ENCODE measurements around the gene RASGRF1. TPM values are rescaled to one million over a fixed set of nuclear protein-coding genes. Genes with fewer than 3 reads are reported as not detected.

RASGRF1 gene
- total RNA-seq, 5 donors from 2014 or later (not counting 1 experiment from before 2014, with no cell fraction given): 0.09 to 0.49 (median 0.22) TPM; not detected in 2

- 58% methylated on average over 11 of the region's 17 CpGs for WGBS (ENCODE audit: insufficient coverage)
- ATAC-seq (replicated peaks in 1 of 4) (no peak), DNase-seq (no peak)
- H3K27ac Mint-ChIP-seq: no peak overlapping the region
- peaks cover 0 to 7% of the 10 kb centered on the region in 2 donors for H3K27me3 Mint-ChIP-seq
- H3K4me3 Mint-ChIP-seq: no peak overlapping the region
- Histone ChIP-seq H3K9me3 (no peaks in the 10 kb centered on the region), H3K27me3 (replicated peaks in 1 of 2; ENCODE audit: control insufficient read depth in 2 of 2, extremely low read depth in 1 of 2, insufficient read depth in 2 of 2, low read length in 1 of 2) (peaks cover 0 to 19% of the 10 kb centered on the region in 2 experiments), H3K27ac (ENCODE audit: low read length) (no peak overlapping the region), H3K36me3 (ENCODE audit: control insufficient read depth in 2 of 2, extremely low read depth in 1 of 2, insufficient read depth in 1 of 2, low read length in 1 of 2) (no peaks in the 10 kb centered on the region), H3K4me3 (ENCODE audit: control insufficient read depth in 1 of 2, extremely low read depth in 1 of 2, low read length in 1 of 2) (no peak overlapping the region), H3K4me1 (ENCODE audit: control insufficient read depth in 1 of 2, extremely low read depth in 1 of 2, insufficient read depth in 2 of 2, low read length in 2 of 2) (no peaks in the 10 kb centered on the region)
- no peaks in the 10 kb centered on the region for H3K4me1 Mint-ChIP-seq
- ChIA-PET CTCF (no interaction called here), POLR2A (no interaction called here)
- H3K9me3 Mint-ChIP-seq: no peaks in the 10 kb centered on the region
- no peaks in the 10 kb centered on the region for H3K36me3 Mint-ChIP-seq
Measured at GRCh38 chr15:78992416-78993256, 97.9 kb downstream of the RASGRF1 start.

- H3K27me3 ChIP-seq (replicated peaks in 1 of 2; ENCODE audit: control insufficient read depth in 2 of 2, extremely low read depth in 1 of 2, insufficient read depth in 2 of 2, low read length in 1 of 2): peaks cover 0 to 20% of the 10 kb centered on the region in 2 experiments
- no peaks in the 10 kb centered on the region for H3K9me3 Mint-ChIP-seq
- no peak overlapping the region for H3K4me3 Mint-ChIP-seq
- ChIA-PET CTCF (interaction anchor here in 1 of 2 donors (0.6 kb wide), 1 partner anchor 883 kb away, joined by 4 read pairs; no protein-coding TSS in a partner anchor), POLR2A (no interaction called here)
- 87% methylated on average over 14 of the region's 15 CpGs for WGBS (ENCODE audit: insufficient coverage)
- H3K4me3 ChIP-seq (ENCODE audit: control insufficient read depth in 1 of 2, extremely low read depth in 1 of 2, low read length in 1 of 2): no peak overlapping the region
- H3K27ac Mint-ChIP-seq: no peak overlapping the region
- H3K27me3 Mint-ChIP-seq: peaks cover 0 to 7% of the 10 kb centered on the region in 2 donors
- H3K36me3 ChIP-seq (ENCODE audit: control insufficient read depth in 2 of 2, extremely low read depth in 1 of 2, insufficient read depth in 1 of 2, low read length in 1 of 2): no peaks in the 10 kb centered on the region
- no peaks in the 10 kb centered on the region for H3K36me3 Mint-ChIP-seq
- no peaks in the 10 kb centered on the region for H3K4me1 ChIP-seq (ENCODE audit: control insufficient read depth in 1 of 2, extremely low read depth in 1 of 2, insufficient read depth in 2 of 2, low read length in 2 of 2)
- DNase-seq (no peak), ATAC-seq (replicated peaks in 1 of 4) (no peak)
- no peaks in the 10 kb centered on the region for H3K4me1 Mint-ChIP-seq
- H3K9me3 ChIP-seq: no peaks in the 10 kb centered on the region
- H3K27ac ChIP-seq (ENCODE audit: low read length): no peak overlapping the region
Measured at GRCh38 chr15:78991879-78992278, 98.7 kb downstream of the RASGRF1 start.

GRCh38 chr15:78991476-78991875, 99.1 kb downstream of the RASGRF1 start:
- peaks cover 0 to 7% of the 10 kb centered on the region in 2 donors for H3K27me3 Mint-ChIP-seq
- no peak overlapping the region for H3K4me3 Mint-ChIP-seq

GRCh38 chr15:78990278-78990677, 100.3 kb downstream of the RASGRF1 start:
- H3K4me3 Mint-ChIP-seq: no peak overlapping the region
- no peak overlapping the region for H3K4me3 ChIP-seq (ENCODE audit: control insufficient read depth in 1 of 2, extremely low read depth in 1 of 2, low read length in 1 of 2)
- H3K4me1 Mint-ChIP-seq: no peaks in the 10 kb centered on the region
- no peak overlapping the region for H3K27ac Mint-ChIP-seq
- no CpG with 5 or more reads among the region's 1 CpG for WGBS (ENCODE audit: insufficient coverage)
- no peaks in the 10 kb centered on the region for H3K36me3 ChIP-seq (ENCODE audit: control insufficient read depth in 2 of 2, extremely low read depth in 1 of 2, insufficient read depth in 1 of 2, low read length in 1 of 2)
- no peaks in the 10 kb centered on the region for H3K4me1 ChIP-seq (ENCODE audit: control insufficient read depth in 1 of 2, extremely low read depth in 1 of 2, insufficient read depth in 2 of 2, low read length in 2 of 2)
- CTCF ChIA-PET: no interaction called here
- DNase-seq (no peak), ATAC-seq (replicated peaks in 1 of 4) (no peak)
- H3K9me3 ChIP-seq: no peaks in the 10 kb centered on the region
- H3K27ac ChIP-seq (ENCODE audit: low read length): no peak overlapping the region
- H3K27me3 Mint-ChIP-seq: peaks cover 0 to 5% of the 10 kb centered on the region in 2 donors
- H3K36me3 Mint-ChIP-seq: no peaks in the 10 kb centered on the region
- no peaks in the 10 kb centered on the region for H3K9me3 Mint-ChIP-seq
- POLR2A ChIA-PET: no interaction called here
- H3K27me3 ChIP-seq (replicated peaks in 1 of 2; ENCODE audit: control insufficient read depth in 2 of 2, extremely low read depth in 1 of 2, insufficient read depth in 2 of 2, low read length in 1 of 2): peaks cover 0 to 18% of the 10 kb centered on the region in 2 experiments

More at GRCh38 chr15:78991476-78991875, 99.1 kb downstream of the RASGRF1 start:
- 90% methylated on average over 6 of the region's 10 CpGs for WGBS (ENCODE audit: insufficient coverage)
- Histone ChIP-seq H3K36me3 (ENCODE audit: control insufficient read depth in 2 of 2, extremely low read depth in 1 of 2, insufficient read depth in 1 of 2, low read length in 1 of 2) (no peaks in the 10 kb centered on the region), H3K27me3 (replicated peaks in 1 of 2; ENCODE audit: control insufficient read depth in 2 of 2, extremely low read depth in 1 of 2, insufficient read depth in 2 of 2, low read length in 1 of 2) (peaks cover 0 to 20% of the 10 kb centered on the region in 2 experiments), H3K9me3 (no peaks in the 10 kb centered on the region), H3K4me1 (ENCODE audit: control insufficient read depth in 1 of 2, extremely low read depth in 1 of 2, insufficient read depth in 2 of 2, low read length in 2 of 2) (no peaks in the 10 kb centered on the region), H3K27ac (ENCODE audit: low read length) (no peak overlapping the region), H3K4me3 (ENCODE audit: control insufficient read depth in 1 of 2, extremely low read depth in 1 of 2, low read length in 1 of 2) (no peak overlapping the region)
- Mint-ChIP-seq H3K4me1 (no peaks in the 10 kb centered on the region), H3K36me3 (no peaks in the 10 kb centered on the region), H3K27ac (no peak overlapping the region), H3K9me3 (no peaks in the 10 kb centered on the region)
- CTCF ChIA-PET: interaction anchor here in 1 of 2 donors (0.6 kb wide), 1 partner anchor 882 kb away, joined by 4 read pairs; no protein-coding TSS in a partner anchor
- no peak for DNase-seq
- POLR2A ChIA-PET: no interaction called here
- ATAC-seq (replicated peaks in 1 of 4): no peak

- no peaks in the 10 kb centered on the region for H3K9me3 ChIP-seq
- H3K27ac ChIP-seq (ENCODE audit: low read length): no peak overlapping the region
- DNase-seq (no peak), ATAC-seq (replicated peaks in 1 of 4) (no peak)
- H3K4me1 ChIP-seq (ENCODE audit: control insufficient read depth in 1 of 2, extremely low read depth in 1 of 2, insufficient read depth in 2 of 2, low read length in 2 of 2): no peaks in the 10 kb centered on the region
- H3K36me3 ChIP-seq (ENCODE audit: control insufficient read depth in 2 of 2, extremely low read depth in 1 of 2, insufficient read depth in 1 of 2, low read length in 1 of 2): no peaks in the 10 kb centered on the region
- POLR2A ChIA-PET: no interaction called here
- Mint-ChIP-seq H3K4me1 (no peaks in the 10 kb centered on the region), H3K27me3 (peaks cover 0 to 5% of the 10 kb centered on the region in 2 donors), H3K27ac (no peak overlapping the region), H3K9me3 (no peaks in the 10 kb centered on the region), H3K36me3 (no peaks in the 10 kb centered on the region), H3K4me3 (no peak overlapping the region)
- H3K27me3 ChIP-seq (replicated peaks in 1 of 2; ENCODE audit: control insufficient read depth in 2 of 2, extremely low read depth in 1 of 2, insufficient read depth in 2 of 2, low read length in 1 of 2): peaks cover 0 to 19% of the 10 kb centered on the region in 2 experiments
- WGBS (ENCODE audit: insufficient coverage): 50% methylated on average over 1 of the region's 9 CpGs
- H3K4me3 ChIP-seq (ENCODE audit: control insufficient read depth in 1 of 2, extremely low read depth in 1 of 2, low read length in 1 of 2): no peak overlapping the region
- CTCF ChIA-PET: no interaction called here
Measured at GRCh38 chr15:78989701-78990240, 100.8 kb downstream of the RASGRF1 start.

GRCh38 chr15:78988361-78988911, 102.1 kb downstream of the RASGRF1 start:
- no peaks in the 10 kb centered on the region for H3K9me3 ChIP-seq
- CTCF ChIA-PET: interaction anchor here in 1 of 2 donors (0.8 kb wide), 1 partner anchor 9 kb away, joined by 7 read pairs; no protein-coding TSS in a partner anchor
- H3K27me3 Mint-ChIP-seq: peaks cover 5 to 8% of the 10 kb centered on the region in 2 donors
- H3K9me3 Mint-ChIP-seq: no peaks in the 10 kb centered on the region
- H3K36me3 Mint-ChIP-seq: no peaks in the 10 kb centered on the region
- WGBS (ENCODE audit: insufficient coverage): 23% methylated on average over 4 of the region's 7 CpGs
- no peak overlapping the region for H3K27ac Mint-ChIP-seq
- no peak overlapping the region for H3K4me3 ChIP-seq (ENCODE audit: control insufficient read depth in 1 of 2, extremely low read depth in 1 of 2, low read length in 1 of 2)
- H3K27ac ChIP-seq (ENCODE audit: low read length): no peak overlapping the region
- peaks cover 0 to 21% of the 10 kb centered on the region in 2 experiments for H3K27me3 ChIP-seq (replicated peaks in 1 of 2; ENCODE audit: control insufficient read depth in 2 of 2, extremely low read depth in 1 of 2, insufficient read depth in 2 of 2, low read length in 1 of 2)
- H3K4me1 ChIP-seq (ENCODE audit: control insufficient read depth in 1 of 2, extremely low read depth in 1 of 2, insufficient read depth in 2 of 2, low read length in 2 of 2): no peaks in the 10 kb centered on the region
- POLR2A ChIA-PET: no interaction called here
- no peak overlapping the region for H3K4me3 Mint-ChIP-seq
- DNase-seq: peak in 1 of 35 experiments; percentile 28
- no peaks in the 10 kb centered on the region for H3K36me3 ChIP-seq (ENCODE audit: control insufficient read depth in 2 of 2, extremely low read depth in 1 of 2, insufficient read depth in 1 of 2, low read length in 1 of 2)
- no peak for ATAC-seq (replicated peaks in 1 of 4)
- no peaks in the 10 kb centered on the region for H3K4me1 Mint-ChIP-seq
